IPS-18a (cell line): ENCODE results near the gene SCP2.

Source experiments
- H3K27ac ChIP-seq: one replicate; pipeline ENCODE4 v1.5.1; 2013; ENCODE audit warnings: low read length
- H3K27me3 ChIP-seq: one replicate; pipeline ENCODE4 v1.6.1; 2013; ENCODE audit warnings: mild to moderate bottlenecking, low read length; ENCODE audit not compliant: control insufficient read depth, insufficient read depth
- H3K36me3 ChIP-seq: one replicate; pipeline ENCODE4 v1.6.1; 2013; ENCODE audit warnings: low read depth, low read length; ENCODE audit not compliant: control insufficient read depth
- H3K4me1 ChIP-seq: one replicate; pipeline ENCODE4 v1.6.1; 2013; ENCODE audit warnings: low read depth, low read length; ENCODE audit not compliant: control insufficient read depth
- H3K4me3 ChIP-seq: one replicate; pipeline ENCODE4 v1.5.1; 2013; ENCODE audit warnings: low read length
- H3K9ac ChIP-seq: one replicate; pipeline ENCODE4 v1.6.1; 2013; ENCODE audit warnings: mild to moderate bottlenecking, low read length, moderate library complexity
- H3K9me3 ChIP-seq: one replicate; pipeline ENCODE4 v1.6.1; 2013; ENCODE audit warnings: low read depth, low read length; ENCODE audit not compliant: control insufficient read depth

Gene SCP2

DNA sequence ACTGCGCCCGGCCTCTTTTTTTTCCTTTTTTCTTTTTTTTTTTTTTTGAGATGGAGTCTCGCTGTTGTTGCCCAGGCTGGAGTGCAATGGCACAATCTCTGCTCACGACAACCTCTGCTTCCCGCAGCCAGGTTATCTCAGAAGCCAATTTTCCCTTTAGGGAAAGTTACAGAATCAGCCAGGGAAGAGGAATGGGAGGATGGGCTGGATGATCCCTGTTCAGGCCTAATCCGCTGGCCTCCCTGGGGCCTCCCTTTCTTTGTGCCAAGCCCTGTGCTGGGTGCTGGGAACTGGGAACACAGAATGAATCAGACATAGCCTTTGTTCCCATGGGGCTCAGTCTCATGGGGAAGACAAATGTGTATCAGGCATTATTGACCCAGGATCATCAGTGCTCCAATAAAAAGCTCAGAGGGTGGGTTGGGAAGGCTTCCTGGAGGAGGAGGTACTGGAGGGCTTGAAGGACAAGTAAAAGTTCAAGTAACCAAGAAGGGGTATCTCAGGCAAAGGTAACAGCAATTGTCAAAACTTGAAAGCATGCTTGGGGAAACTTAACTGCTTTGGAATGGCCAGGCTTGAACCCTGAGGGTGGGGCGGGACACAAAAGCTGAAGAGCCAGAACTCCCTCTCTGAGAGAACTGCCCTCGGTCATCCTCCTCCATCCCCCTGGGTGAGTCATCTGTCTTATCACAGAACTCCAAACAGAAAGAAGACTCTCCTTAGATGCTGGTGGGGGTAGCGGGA, 19.8 kb upstream of the SCP2 start:
- Histone ChIP-seq H3K4me1 (peaks cover 10% of the 10 kb centered on the region), H3K27ac (no peak overlapping the region), H3K9me3 (no peaks in the 10 kb centered on the region), H3K4me3 (no peak overlapping the region), H3K9ac (no peak overlapping the region), H3K36me3 (no peaks in the 10 kb centered on the region), H3K27me3 (no peaks in the 10 kb centered on the region)

GRCh38 chr1:52907812-52908153, 19.3 kb upstream of the SCP2 start:
- Histone ChIP-seq H3K27me3 (no peaks in the 10 kb centered on the region), H3K9ac (no peak overlapping the region), H3K4me1 (peaks cover 10% of the 10 kb centered on the region), H3K9me3 (no peaks in the 10 kb centered on the region), H3K4me3 (no peak overlapping the region), H3K27ac (no peak overlapping the region), H3K36me3 (no peaks in the 10 kb centered on the region)

GRCh38 chr1:52911541-52911940, 15.5 kb upstream of the SCP2 start:
- H3K4me1 ChIP-seq, result peaks cover 5% of the 10 kb centered on the region
- H3K4me3 ChIP-seq, result no peak overlapping the region
- H3K36me3 ChIP-seq, result no peaks in the 10 kb centered on the region
- H3K9me3 ChIP-seq, result no peaks in the 10 kb centered on the region
- H3K9ac ChIP-seq, result no peak overlapping the region
- no peak overlapping the region for H3K27ac ChIP-seq
- no peaks in the 10 kb centered on the region for H3K27me3 ChIP-seq

DNA sequence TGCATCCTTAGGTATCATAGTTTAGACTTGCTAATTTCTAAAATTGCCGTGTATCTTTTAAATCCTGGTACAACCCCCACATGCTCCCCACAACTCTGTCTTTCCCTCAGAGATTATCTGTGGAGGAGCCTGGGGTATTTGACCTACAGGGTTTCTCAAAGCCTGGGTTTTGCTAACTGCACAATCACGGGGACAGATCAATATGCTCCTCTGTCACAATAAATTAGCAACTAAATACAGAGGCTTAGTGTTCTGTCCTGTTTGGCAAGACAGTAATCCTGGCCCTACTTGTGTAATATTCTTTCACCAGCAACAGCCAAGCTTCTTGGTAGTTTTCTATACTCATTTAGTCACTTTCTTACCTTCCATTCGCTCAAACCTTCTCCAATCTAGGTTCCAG, 14.1 kb upstream of the SCP2 start:
- Histone ChIP-seq H3K4me3 (no peak overlapping the region), H3K9ac (no peak overlapping the region), H3K4me1 (peaks cover 5% of the 10 kb centered on the region), H3K27me3 (no peaks in the 10 kb centered on the region), H3K27ac (no peak overlapping the region), H3K36me3 (no peaks in the 10 kb centered on the region), H3K9me3 (no peaks in the 10 kb centered on the region)

- Histone ChIP-seq H3K4me1 (peaks cover 5% of the 10 kb centered on the region), H3K9me3 (no peaks in the 10 kb centered on the region), H3K27ac (no peak overlapping the region), H3K36me3 (no peaks in the 10 kb centered on the region), H3K9ac (no peak overlapping the region), H3K27me3 (no peaks in the 10 kb centered on the region), H3K4me3 (no peak overlapping the region)
Measured at GRCh38 chr1:52913537-52913936, 13.5 kb upstream of the SCP2 start.

DNA sequence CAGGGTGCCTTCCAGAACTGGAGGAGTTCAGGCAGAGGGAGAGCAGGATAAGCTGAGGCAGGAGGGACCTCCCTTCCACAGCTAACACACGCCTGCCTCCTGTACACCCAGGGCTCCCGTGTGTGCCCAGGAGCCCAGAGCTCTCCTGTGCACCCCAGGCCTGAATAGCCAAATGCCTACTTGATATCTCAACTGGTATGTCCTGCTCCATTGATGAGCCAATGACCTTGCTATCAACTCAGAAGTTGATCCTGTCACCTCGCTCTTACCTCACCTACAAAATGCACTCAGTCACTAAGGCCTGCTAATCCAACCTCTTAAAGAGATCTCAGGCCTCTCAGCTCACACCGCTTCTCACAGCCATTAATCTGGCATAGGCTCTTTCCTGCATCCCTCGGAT, 12.6 kb upstream of the SCP2 start:
- Histone ChIP-seq H3K27ac (no peak overlapping the region), H3K4me3 (no peak overlapping the region), H3K27me3 (no peaks in the 10 kb centered on the region), H3K9ac (no peak overlapping the region), H3K36me3 (no peaks in the 10 kb centered on the region), H3K9me3 (no peaks in the 10 kb centered on the region), H3K4me1 (peaks cover 5% of the 10 kb centered on the region)

DNA sequence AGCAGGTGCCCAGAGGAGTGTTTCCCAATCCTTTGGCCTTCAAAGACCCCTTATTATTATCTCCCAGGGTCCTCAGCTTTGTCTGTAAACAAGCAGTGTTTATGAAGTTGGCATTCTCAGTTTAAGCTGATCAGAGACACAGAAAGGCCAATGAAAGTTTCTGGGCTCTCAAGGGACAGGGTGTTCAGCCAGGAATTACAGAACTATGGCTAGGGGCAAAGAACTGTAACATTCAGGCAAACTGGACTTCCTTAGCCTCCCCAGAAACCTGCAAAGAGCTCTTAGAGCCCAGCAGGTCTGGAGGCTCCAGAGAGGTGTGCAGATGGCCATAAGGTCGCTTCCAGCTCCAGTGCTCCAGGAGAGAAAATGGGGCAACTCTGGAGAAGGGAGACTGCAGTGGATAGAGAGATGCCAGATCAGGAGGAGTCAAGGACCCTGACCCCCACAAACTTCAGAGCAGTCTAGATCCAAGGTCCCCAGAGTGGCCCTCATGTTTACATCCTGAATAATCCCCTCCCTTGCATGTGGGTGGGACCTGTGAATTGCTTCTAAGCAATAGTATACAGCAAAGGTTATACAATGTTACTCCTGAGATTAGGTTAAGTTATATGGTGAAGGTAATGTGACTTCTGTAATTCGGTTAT, 11.7 kb upstream of the SCP2 start:
- Histone ChIP-seq H3K9me3 (no peaks in the 10 kb centered on the region), H3K36me3 (no peaks in the 10 kb centered on the region), H3K4me3 (no peak overlapping the region), H3K4me1 (peaks cover 5% of the 10 kb centered on the region), H3K27me3 (peaks cover 2% of the 10 kb centered on the region), H3K9ac (no peak overlapping the region), H3K27ac (no peak overlapping the region)

- no peak overlapping the region for H3K27ac ChIP-seq
- peaks cover 5% of the 10 kb centered on the region for H3K4me1 ChIP-seq
- no peak overlapping the region for H3K9ac ChIP-seq
- no peaks in the 10 kb centered on the region for H3K36me3 ChIP-seq
- H3K9me3 ChIP-seq, result no peaks in the 10 kb centered on the region
- no peak overlapping the region for H3K4me3 ChIP-seq
- peaks cover 7% of the 10 kb centered on the region for H3K27me3 ChIP-seq
Measured at GRCh38 chr1:52915855-52916220, 11.2 kb upstream of the SCP2 start.

DNA sequence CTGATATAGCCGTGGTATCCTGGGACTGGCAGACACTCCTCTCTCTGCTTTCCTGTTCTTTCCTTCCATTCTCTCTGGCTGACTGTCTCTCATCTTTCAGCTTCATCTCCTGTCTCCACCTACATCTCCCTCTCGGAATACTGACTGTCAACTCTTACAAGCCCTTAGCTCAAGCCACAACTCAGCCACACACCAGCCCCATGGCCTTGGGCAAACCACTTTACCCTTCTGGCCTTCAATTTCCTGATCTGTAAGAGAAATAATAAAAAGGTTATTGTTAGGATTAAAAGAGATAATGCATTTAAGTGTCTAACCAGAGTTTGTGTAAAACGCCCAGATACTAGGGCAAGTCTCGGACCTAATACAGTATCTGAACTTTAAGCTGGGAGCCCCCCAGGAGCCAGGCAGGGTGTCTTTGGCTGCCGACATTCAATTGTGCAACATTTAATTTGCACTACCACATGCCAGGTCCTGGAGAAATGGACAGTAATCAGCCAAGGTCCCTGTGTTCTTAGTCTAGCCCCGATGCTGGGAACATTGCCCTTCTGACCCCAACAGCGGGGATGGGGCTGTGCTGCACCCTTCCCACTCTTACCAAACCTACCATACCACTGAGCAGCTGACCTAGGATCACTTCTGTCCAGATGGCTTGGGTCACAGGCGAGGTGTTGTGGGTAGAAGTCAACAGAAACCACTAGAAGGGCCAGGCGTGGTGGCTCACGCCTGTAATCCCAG, 10.7 kb upstream of the SCP2 start:
- H3K27ac ChIP-seq, result no peak overlapping the region
- no peak overlapping the region for H3K9ac ChIP-seq
- peaks cover 7% of the 10 kb centered on the region for H3K27me3 ChIP-seq
- no peaks in the 10 kb centered on the region for H3K9me3 ChIP-seq
- no peaks in the 10 kb centered on the region for H3K36me3 ChIP-seq
- peaks cover 5% of the 10 kb centered on the region for H3K4me1 ChIP-seq
- H3K4me3 ChIP-seq, result no peak overlapping the region

DNA sequence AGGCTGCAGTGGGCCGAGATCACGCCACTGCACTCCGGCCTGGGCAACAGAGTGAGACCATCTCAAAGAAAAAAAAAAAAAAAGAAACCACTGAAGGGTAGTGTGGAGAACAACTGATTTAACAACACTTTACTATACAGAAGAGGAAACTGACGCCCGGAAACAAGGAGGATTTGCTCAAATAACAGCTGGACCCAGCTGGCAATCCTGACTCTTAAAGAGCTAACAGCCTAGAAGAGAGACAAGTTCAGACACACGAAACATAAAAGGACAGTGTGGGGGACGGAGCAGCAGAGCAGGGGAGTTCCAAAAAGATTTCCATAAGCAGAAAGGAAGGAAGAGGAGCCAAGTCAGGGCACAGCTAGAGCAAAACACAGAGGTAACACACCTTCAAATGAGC, 9.9 kb upstream of the SCP2 start:
- H3K27me3 ChIP-seq, result peaks cover 12% of the 10 kb centered on the region
- H3K9ac ChIP-seq, result no peak overlapping the region
- H3K4me3 ChIP-seq, result no peak overlapping the region
- H3K27ac ChIP-seq, result no peak overlapping the region
- peaks cover 5% of the 10 kb centered on the region for H3K4me1 ChIP-seq
- no peaks in the 10 kb centered on the region for H3K9me3 ChIP-seq
- H3K36me3 ChIP-seq, result no peaks in the 10 kb centered on the region

- Histone ChIP-seq H3K9me3 (no peaks in the 10 kb centered on the region), H3K4me3 (no peak overlapping the region), H3K27ac (no peak overlapping the region), H3K9ac (no peak overlapping the region), H3K27me3 (peaks cover 12% of the 10 kb centered on the region), H3K36me3 (no peaks in the 10 kb centered on the region), H3K4me1 (peaks cover 5% of the 10 kb centered on the region)
Measured at GRCh38 chr1:52917581-52917980, 9.5 kb upstream of the SCP2 start.

DNA sequence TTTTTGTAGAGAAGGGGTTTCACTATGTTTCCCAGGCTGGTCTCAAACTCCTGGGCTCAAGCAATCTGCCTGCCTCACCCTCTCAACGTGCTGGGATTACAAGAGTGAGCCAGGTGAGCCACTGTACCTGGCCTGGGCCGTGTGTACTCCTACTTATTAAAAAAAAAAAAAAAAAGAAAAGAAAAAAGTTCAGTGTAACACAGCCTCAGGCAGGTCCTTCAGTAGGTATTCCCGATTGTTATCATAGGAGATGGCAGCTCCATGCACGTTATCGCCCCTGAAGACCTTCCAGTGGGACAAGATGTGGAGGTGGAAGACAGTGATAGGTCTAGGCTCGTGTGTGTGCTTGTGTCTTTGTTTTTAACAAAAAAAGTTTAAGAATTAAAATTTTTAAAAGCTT, 8.9 kb upstream of the SCP2 start:
- peaks cover 12% of the 10 kb centered on the region for H3K27me3 ChIP-seq
- H3K4me1 ChIP-seq, result peaks cover under 1% of the 10 kb centered on the region
- no peaks in the 10 kb centered on the region for H3K36me3 ChIP-seq
- H3K9ac ChIP-seq, result no peak overlapping the region
- H3K9me3 ChIP-seq, result no peaks in the 10 kb centered on the region
- no peak overlapping the region for H3K4me3 ChIP-seq
- no peak overlapping the region for H3K27ac ChIP-seq
